ACHN (cell line): ENCODE measurements around the gene SSX5.
"Not testable (repeated sequence)": the region's sequence is repeated elsewhere in the genome, so short reads cannot be mapped to it uniquely, and the experiment has no call there.

Experiments
- DNase-seq: peaks from one replicate; pipeline ENCODE4 v3.0.0-alpha.2; 2015
- in situ Hi-C: cut with HindIII; loops from 2 replicates; pipeline ENCODE4 v1.10.0; 2017; ENCODE audit warnings: low sequenced_read_pairs, low pct_ligation_motif_present, low pct_unique_long_range_greater_than_20kb

SSX5 gene, protein sequence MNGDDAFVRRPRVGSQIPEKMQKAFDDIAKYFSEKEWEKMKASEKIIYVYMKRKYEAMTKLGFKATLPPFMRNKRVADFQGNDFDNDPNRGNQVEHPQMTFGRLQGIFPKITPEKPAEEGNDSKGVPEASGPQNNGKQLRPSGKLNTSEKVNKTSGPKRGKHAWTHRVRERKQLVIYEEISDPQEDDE

DNA sequence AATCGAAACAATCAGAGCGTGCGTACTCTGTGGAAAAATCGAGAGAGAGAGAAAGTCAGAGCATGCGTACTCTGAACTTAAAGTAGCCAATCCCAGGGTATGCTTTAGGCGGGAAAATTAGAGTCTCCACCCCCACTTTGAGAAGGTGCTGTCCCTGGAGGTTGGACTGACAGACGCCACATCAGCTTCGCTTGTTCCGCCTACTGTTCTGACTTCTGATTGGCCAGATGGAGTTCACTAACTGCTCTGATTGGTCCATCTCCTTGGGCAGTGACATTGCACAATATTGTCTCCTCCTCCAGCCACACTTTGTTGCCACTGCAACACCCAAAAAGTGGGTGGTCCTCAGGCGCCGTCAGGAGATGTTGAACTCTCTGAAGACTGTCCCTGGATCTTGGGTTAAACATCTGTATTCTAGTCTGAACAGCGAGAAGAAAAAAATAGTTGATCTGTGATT lies at the start of gene SSX5:
Gene SSX5, minus strand, starts transcription at position 51 of the 457 bp plus-strand sequence. CDS start 1,437 bp downstream, outside the sequence.
- in situ Hi-C loops = no loop called here
- DNase-seq = no peak

DNA sequence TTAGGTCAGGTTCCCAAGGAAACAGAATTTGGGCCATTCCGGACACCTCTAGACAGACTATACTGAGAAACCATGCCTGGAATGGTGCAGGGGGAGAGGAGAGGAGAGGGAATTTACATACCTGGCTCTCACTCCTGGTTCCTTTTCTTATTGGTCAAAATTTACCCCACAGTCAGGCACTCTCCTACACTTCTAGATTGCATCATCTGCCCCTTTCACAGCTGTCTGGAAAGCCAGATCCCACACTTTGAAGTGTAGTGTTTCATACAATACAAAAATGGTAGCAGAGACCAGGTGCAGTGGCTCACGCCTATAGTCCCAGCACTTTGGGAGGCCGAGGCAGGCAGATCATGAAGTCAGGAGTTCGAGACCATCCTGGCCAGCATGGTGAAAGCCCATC lies 27.6 kb upstream of the SSX5 start:
- DNase-seq, in situ Hi-C loops: not testable (repeated sequence)

DNA sequence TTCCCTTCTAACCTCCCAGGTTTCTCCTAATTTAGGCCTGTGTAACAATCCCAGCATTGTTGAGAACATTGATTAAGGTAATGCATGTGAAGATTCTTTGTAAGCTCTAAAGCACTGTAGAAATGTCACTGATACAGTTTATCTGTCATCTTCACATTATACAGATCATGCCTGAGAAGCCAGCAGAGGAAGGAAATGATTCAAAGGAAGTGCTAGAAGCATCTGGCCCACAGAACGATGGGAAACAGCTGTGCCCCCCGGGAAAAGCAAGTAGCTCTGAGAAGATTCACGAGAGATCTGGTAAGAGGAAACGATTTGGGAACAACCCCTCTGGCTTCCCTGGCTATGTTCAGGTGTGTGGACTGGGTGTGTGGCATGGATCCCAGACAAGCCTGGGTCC lies 17.7 kb upstream of the SSX5 start:
- DNase-seq, in situ Hi-C loops: not testable (repeated sequence)

DNA sequence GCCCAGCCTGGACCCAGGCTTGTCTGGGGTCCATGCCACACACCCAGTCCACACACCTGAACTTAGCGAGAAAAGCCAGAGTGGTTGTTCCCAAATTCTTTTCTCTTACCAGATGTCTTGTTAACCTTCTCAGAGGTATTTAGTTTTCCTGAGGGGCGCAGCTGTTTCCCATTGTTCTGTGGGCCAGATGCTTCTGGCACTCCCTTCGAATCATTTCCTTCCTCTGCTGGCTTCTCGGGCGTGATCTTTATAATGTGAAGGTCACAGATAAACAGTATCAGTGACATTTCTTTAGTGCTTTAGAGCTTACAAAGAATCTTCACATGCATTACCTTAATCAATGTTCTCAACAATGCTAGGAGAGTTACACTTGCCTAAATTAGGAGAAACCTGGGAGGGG lies 6.6 kb downstream of the SSX5 start:
- in situ Hi-C loops = not testable (repeated sequence)

DNA sequence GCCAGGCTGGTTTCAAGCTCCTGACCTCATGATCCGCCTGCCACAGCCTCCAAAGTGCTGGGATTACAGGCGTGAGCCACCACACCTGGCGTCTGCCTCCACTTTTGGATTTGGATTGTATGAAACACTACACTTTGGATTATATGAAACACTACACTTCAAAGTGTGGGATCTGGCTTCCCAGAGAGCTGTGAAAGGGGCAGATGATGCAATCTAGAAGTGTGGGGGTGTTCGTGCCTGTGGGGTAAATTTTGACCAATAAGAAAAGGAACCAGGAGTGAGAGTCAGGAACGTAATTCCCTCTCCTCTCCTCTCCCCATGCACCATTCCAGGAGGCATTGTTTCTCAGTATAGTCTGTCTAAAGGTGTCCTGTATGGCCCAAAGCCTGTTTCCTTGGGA lies 14.7 kb downstream of the SSX5 start:
- DNase-seq, in situ Hi-C loops: not testable (repeated sequence)

More for the DNA sequence above, 6.6 kb downstream of the SSX5 start:
- DNase-seq = not testable (repeated sequence)

DNA sequence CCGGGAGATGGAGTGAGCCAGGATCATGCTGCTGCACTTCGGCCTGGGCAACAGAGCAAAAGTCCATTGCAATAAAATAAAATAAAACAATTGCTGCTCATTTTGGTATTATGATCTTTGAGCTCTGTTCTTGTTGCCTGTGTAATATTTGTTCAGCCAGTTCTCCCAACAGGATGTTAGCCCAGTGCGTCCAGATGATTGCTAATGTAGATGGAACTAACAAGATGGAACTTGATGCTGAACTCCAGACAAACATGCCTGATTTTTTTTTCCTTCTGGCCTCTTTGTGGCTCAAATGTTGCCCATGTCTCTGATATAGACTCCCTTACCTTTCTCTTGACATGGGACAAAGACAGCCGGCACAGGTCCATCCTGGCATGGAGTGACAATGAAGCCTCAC lies 15.8 kb downstream of the SSX5 start:
- no peak for DNase-seq
- in situ Hi-C loops = no loop called here

DNA sequence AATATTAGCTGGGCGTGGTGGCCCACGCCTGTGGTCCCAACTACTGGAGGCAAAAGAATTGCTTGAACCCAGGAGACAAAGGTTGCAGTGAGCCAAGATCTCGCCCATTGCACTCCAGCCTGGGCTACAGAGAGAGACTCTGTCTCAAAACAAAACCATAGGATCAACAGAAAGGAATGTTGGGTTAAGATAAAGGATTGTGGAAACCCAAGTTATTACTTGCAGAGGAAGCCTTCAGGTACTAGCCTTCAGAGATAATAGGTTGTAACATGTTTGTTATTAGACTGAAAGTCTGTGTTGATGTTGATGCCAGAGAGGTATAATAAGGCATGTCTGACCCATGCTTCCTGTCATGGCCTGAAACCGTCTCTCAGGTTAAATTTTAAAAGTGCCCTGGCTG lies 16.9 kb downstream of the SSX5 start:
- no peak for DNase-seq
- in situ Hi-C loops = no loop called here

DNA sequence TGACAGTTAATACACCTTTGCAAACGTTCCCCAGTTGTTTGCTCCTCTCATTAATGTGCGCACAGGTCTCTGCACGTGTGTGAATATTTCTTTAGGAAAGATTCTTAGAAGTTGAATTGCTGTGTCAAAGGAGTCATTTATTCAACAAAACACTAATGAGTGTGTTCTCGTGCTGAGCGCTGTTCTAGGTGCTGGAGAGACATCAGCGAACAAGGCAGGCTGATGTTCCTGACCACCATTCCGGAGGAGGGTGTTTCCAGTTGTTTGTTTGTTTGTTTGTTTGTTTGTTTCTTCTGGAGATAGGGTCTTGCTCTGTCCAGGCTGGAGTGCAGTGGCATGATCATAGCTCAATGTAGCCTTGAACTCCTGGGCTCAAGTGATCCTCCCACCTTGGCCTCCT lies 30.3 kb downstream of the SSX5 start:
- in situ Hi-C loops, DNase-seq: not testable (repeated sequence)

DNA sequence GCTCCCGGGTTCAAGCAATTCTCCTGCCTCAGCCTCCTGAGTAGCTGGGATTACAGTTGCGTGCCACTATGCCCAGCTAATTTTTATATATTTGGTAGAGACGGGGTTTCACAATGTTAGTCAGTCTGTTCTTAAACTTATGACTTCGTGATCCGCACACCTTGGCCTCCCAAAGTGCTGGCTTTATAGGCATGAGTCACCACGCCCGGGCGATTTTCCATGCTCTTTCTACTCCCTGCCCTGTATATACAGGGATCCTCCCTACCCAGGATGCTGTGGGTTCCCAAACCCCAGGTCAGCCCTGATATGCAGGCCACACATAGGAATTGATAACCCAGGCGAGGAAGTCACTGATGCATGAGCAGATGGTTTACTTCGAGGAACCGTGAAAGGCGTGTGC lies 31.4 kb downstream of the SSX5 start:
- in situ Hi-C loops = no loop called here
- no peak for DNase-seq

DNA sequence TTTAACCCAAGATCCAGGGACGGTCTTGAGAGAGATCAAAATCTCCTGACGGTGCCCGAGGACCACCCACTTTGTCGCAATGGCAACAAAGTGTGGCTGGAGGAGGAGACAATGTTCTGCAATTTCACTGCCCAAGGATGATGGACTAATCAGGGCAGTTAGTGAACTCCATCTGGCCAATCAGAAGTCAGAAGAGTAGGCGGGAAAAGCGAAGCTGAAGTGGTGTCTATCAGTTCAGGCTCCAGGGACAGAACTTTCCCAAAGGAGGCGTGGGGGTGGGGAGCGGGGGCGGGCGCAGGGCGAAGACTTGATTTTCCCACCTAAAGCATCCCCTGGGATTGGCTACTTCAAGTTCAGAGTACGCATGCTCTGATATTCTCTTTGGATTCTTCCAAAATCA lies 40.6 kb downstream of the SSX5 start:
- in situ Hi-C loops = no loop called here
- no peak for DNase-seq

DNA sequence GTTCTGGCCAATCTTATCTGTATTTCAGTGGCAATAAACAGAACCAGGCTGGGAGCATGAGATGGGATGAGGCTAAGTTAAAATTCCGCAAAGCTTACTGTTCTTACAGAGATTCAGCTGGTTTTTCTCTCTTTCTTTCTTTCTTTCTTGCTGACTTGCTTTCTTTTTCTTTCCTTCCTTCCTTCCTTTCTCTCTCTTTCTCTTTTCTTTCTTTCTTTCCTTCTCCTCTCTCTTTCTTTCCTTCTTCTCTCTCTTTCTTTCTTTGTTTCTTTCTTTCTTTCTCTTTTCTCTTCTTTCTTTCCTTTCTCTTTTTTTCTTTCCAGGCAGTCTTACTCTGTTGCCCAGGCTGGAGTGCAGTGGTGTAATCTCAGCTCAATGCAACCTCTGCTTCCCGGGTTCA lies 41.8 kb downstream of the SSX5 start:
- in situ Hi-C loops = no loop called here
- no peak for DNase-seq

DNA sequence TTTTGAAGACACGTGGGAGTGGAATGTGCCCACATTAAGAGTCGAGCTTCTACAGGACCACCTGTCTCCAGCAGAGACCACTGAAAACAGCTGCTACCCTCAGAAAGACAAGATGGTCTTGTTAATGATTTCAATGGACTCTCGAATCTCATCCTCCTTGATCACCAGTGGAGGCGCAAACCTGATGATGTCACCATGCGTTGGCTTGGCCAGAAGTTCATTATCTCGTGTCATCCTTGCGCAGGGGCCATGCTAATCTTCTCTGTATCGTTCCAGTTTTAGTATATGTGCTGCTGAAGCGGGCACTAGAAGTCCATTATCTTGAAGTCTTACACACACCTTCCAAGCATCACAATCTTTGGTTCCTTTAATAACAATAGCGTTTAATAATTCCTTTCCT lies 42.8 kb downstream of the SSX5 start:
- in situ Hi-C loops = no loop called here
- DNase-seq = no peak

DNA sequence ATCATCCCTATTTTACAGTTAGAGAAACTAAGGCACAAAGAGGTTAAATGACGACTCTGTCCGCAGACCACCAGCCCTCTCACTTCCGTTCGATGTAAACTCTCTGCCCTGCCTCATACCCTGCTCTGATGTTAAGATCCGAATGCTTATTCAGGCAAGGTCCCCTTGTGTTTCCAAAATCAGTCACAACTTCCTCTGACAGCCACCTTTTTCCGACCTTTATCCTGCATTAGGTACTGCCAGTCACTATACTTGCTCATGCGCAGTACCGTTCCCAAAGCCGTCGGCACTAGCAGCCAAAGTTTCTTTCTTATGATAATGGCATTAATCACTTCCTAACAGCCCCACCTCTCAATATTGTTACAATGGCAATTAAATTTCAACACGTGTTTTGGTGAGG lies 53.9 kb downstream of the SSX5 start:
- DNase-seq, in situ Hi-C loops: not testable (repeated sequence)

DNA sequence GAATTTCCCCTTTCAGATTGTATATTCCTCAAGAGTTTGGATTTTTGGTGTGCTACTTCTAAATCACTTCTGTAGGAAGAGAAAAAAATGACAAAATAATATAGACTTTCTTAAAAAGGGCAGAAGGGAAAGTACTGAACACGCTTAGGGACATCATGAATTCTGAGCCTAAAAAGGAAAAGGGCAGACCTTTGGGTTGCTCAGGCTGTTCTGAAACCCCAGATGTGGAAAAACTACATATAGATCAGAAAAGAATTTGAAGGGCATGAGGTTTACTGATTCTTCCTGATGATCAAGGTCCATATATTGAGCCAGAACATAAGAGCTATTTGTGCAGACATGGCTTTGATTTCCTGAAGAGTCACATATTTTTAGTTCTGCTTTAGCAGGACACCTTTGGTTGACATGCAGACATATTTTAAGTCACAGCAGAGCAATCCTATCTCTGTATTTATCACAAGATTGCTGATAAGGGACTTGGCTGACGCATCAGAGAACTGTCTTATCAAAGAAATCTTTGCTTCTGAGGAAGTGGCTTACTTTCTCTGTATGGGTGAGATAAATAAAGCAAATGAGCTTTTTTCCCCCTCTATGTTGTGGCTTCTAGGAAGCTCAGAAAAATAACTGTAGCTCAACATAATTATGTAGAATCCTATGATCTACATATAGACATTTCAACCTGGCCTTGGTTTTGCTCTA lies 54.6 kb downstream of the SSX5 start:
- not testable (repeated sequence) for DNase-seq

DNA sequence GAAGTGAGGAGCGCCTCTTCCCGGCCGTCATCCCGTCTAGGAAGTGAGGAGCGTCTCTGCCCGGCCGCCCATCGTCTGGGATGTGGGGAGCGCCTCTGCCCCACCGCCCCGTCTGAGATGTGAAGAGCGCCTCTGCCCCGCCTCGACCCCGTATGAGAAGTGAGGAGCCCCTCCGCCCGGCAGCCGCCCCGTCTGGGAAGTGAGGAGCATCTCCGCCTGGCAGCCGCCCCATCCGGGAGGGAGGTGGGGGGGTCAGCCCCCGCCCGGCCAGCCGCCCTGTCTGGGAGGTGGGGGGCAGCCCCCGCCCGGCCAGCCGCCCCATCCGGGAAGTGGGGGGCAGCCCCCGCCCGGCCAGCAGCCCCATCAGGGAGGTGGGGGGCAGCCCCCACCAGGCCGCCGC lies 57.5 kb downstream of the SSX5 start:
- DNase-seq, in situ Hi-C loops: not testable (repeated sequence)

More for the DNA sequence above, 54.6 kb downstream of the SSX5 start:
- in situ Hi-C loops = not testable (repeated sequence)
